K562 (cell line): Measurements from ENCODE around the gene CETN1. TPM values are rescaled to one million over a fixed set of nuclear protein-coding genes. Genes with fewer than 3 reads are reported as not detected.
A peak's percentile ranks its signal among the peaks of the same experiment; 100 is the strongest.

Experiments
- ATAC-seq: fragments of 200-7000 bp; cut with Tn5 transposase; 3 replicates; pipeline ENCODE4 v1.9.1; 2020; ENCODE audit warnings: moderate library complexity
- BruUV-seq: library from RNA; stranded (reverse); fragments of 400-500 nt; replicated peaks from 2 replicates; lab custom pipeline; 2021; lab: Mats Ljungman, UMichigan
- CTCF ChIA-PET: fragments of 300-600 bp; formaldehyde crosslinking; extraction: SDS; loops from one replicate; lab custom pipeline; 2021; ENCODE audit warnings: low intra/inter-chr PET ratio; lab: Yijun Ruan, JAX
- POLR2A ChIA-PET: fragments of 300-600, 350-650 bp; sonication (Branson Sonifier 250); formaldehyde crosslinking; extraction: SDS; loops from one replicate; lab custom pipeline; 2021; ENCODE audit warnings: antibody characterized with exemption, inconsistent platforms; lab: Yijun Ruan, JAX
- DNase-seq, 4 experiments: peaks; one replicate each; pipeline versions ENCODE4 v3.0.0 to v3.0.0-alpha.2; 2011 to 2018; ENCODE audit warnings: low spot score in 3 of 4, mixed read lengths in 3 of 4; ENCODE audit errors: extremely low read depth in 1 of 4
- FAIRE-seq: peaks from 2 replicates; lab custom pipeline; 2011; peaks lifted over from hg19 to GRCh38; lab: Jason Lieb, UNC
- H2AFZ ChIP-seq: 2 replicates; pipeline ENCODE4 v1.6.0; 2011; ENCODE audit warnings: low read depth, low read length, control low read depth, inconsistent platforms
- H3K27ac ChIP-seq: fragments of 200-600 bp; 3 replicates; pipeline ENCODE4 v1.8.0; 2011; ENCODE audit warnings: low read depth, mild to moderate bottlenecking, control low read depth, inconsistent platforms, low read length, moderate library complexity, mixed read lengths; ENCODE audit errors: extremely low read depth
- H3K27me3 ChIP-seq, 2 experiments: fragments of 300-600 bp in 1 of 2; 2 replicates in 1 of 2; 3 replicates in 1 of 2; pipeline versions ENCODE4 v1.6.0 to v1.8.0; 2011; ENCODE audit warnings: inconsistent platforms in 2 of 2, low read length in 2 of 2, mild to moderate bottlenecking in 1 of 2, mixed read lengths in 1 of 2, moderate library complexity in 1 of 2; ENCODE audit not compliant: control insufficient read depth in 2 of 2, insufficient read depth in 2 of 2
- H3K36me3 ChIP-seq: fragments of 300-600 bp; 3 replicates; pipeline ENCODE4 v1.8.0; 2011; ENCODE audit warnings: mild to moderate bottlenecking, low read length, inconsistent platforms; ENCODE audit not compliant: control insufficient read depth, insufficient read depth
- H3K4me1 ChIP-seq, 2 experiments: fragments of 200-600 bp in 1 of 2; replicated peaks in 1 of 2; 2 replicates in 1 of 2; 3 replicates in 1 of 2; pipeline versions ENCODE4 v1.5.1 to v1.8.0; 2011; ENCODE audit warnings: inconsistent platforms in 2 of 2, low read length in 2 of 2, mild to moderate bottlenecking in 1 of 2, mixed read lengths in 1 of 2, moderate library complexity in 1 of 2; ENCODE audit not compliant: control insufficient read depth in 2 of 2, insufficient read depth in 2 of 2
- H3K4me2 ChIP-seq: 2 replicates; pipeline ENCODE4 v1.6.1; 2011; ENCODE audit warnings: low read length, control low read depth, inconsistent platforms, mixed read lengths; ENCODE audit not compliant: insufficient read depth
- H3K4me3 ChIP-seq: fragments of 200-600 bp; sonication (generic), shearing (Covaris generic); 2 replicates; pipeline ENCODE4 v1.5.1; 2016; ENCODE audit warnings: control low read depth, inconsistent platforms
- H3K79me2 ChIP-seq: fragments of 200-600 bp; 3 replicates; pipeline ENCODE4 v1.8.0; 2011; ENCODE audit warnings: low read length, inconsistent platforms; ENCODE audit not compliant: control insufficient read depth, insufficient read depth
- H3K9ac ChIP-seq, 2 experiments: 2 replicates each; pipeline versions ENCODE4 v1.6.0 to v1.6.1; 2011; ENCODE audit warnings: low read depth in 2 of 2, low read length in 2 of 2, control low read depth in 1 of 2, inconsistent platforms in 1 of 2, mild to moderate bottlenecking in 1 of 2, mixed read lengths in 1 of 2; ENCODE audit not compliant: insufficient read depth in 1 of 2
- H3K9me1 ChIP-seq: one replicate; pipeline ENCODE4 v1.6.0; 2011; ENCODE audit warnings: inconsistent platforms, mild to moderate bottlenecking, low read length, moderate library complexity; ENCODE audit not compliant: control insufficient read depth, insufficient read depth
- H3K9me3 ChIP-seq: replicated peaks from 2 replicates; pipeline ENCODE4 v1.5.1; 2011; ENCODE audit warnings: low read depth, low read length, inconsistent platforms; ENCODE audit not compliant: control insufficient read depth, insufficient read depth
- H4K20me1 ChIP-seq: replicated peaks from 2 replicates; pipeline ENCODE4 v1.6.1; 2011; ENCODE audit warnings: low read length, inconsistent platforms, mixed read lengths; ENCODE audit not compliant: control insufficient read depth, insufficient read depth
- FOXP1 ChIP-seq: sonication (generic); formaldehyde crosslinking; IDR thresholded peaks from 2 replicates; pipeline ENCODE4 v1.8.0; 2022; ENCODE audit warnings: mild to moderate bottlenecking, missing genetic modification reagents
- FUS ChIP-seq: fragments of 200-400 bp; formaldehyde crosslinking; optimal IDR thresholded peaks from 2 replicates; pipeline ENCODE3; 2017; ENCODE audit warnings: low read depth, low read length
- HNRNPLL ChIP-seq: fragments of 200-400 bp; formaldehyde crosslinking; IDR thresholded peaks from 2 replicates; pipeline ENCODE4 v1.6.1; 2017; ENCODE audit warnings: low read length, low read depth, mild to moderate bottlenecking; ENCODE audit not compliant: poor library complexity, severe bottlenecking
- MYNN ChIP-seq, 2 experiments: sonication (generic); formaldehyde crosslinking in 1 of 2; IDR thresholded peaks; 2 replicates each; pipeline versions ENCODE4 v1.5.0 to v1.6.1; 2016 to 2020; ENCODE audit warnings: antibody characterized with exemption in 1 of 2, missing genetic modification reagents in 1 of 2
- RBBP5 ChIP-seq: fragments of 200-600 bp; sonication (generic); IDR thresholded peaks from 2 replicates; pipeline ENCODE4 v1.6.1; 2012; ENCODE audit warnings: borderline replicate concordance, mild to moderate bottlenecking, low read length, control low read depth, inconsistent platforms; ENCODE audit not compliant: insufficient read depth, poor library complexity, severe bottlenecking
- SRSF7 ChIP-seq: fragments of 200-400 bp; formaldehyde crosslinking; optimal IDR thresholded peaks from 2 replicates; pipeline ENCODE3; 2017; ENCODE audit warnings: mild to moderate bottlenecking, low read depth, low read length
- ZKSCAN1 ChIP-seq: fragments of 150-350 bp; IDR thresholded peaks from 2 replicates; pipeline ENCODE4 v1.6.1; 2016; ENCODE audit warnings: low read depth, low read length
- ZNF140 ChIP-seq: fragments of 250-450 bp; sonication (Bioruptor Pico); IDR thresholded peaks from 2 replicates; pipeline ENCODE4 v1.8.0; 2021; ENCODE audit warnings: moderate library complexity, mild to moderate bottlenecking, inconsistent platforms
- ZNF583 ChIP-seq: fragments of 250-450 bp; sonication (Bioruptor Pico); IDR thresholded peaks from 2 replicates; pipeline ENCODE4 v1.4.0; 2020
- ZNF696 ChIP-seq: fragments of 250-450 bp; sonication (Bioruptor Pico); conservative IDR thresholded peaks from 2 replicates; pipeline ENCODE4 v1.4.0; 2020; ENCODE audit warnings: mild to moderate bottlenecking, moderate library complexity
- ZNF77 ChIP-seq: fragments of 250-450 bp; sonication (Bioruptor Pico); IDR thresholded peaks from 2 replicates; pipeline ENCODE4 v1.5.0; 2020
- WGBS: fragments of 100-300 bp; shearing (Covaris generic); methylation state at CpG from one replicate; pipeline ENCODE4 v1.1.6; 2016; ENCODE audit warnings: low coverage, mixed read lengths; ENCODE audit not compliant: insufficient coverage; ENCODE audit errors: missing lambda C conversion rate; 5-methylcytosine and 5-hydroxymethylcytosine counted together
- in situ Hi-C: fragments of 300-500 bp; cut with MboI; formaldehyde crosslinking; loops from 4 replicates; pipeline ENCODE4 v1.15.0; 2018; ENCODE audit warnings: inconsistent platforms, mixed read lengths
- intact Hi-C: fragments of 100-400 bp; cut with micrococcal nuclease; formaldehyde crosslinking; loops from 2 replicates; pipeline ENCODE4 v1.14.2; 2022
- polyA plus RNA-seq, 8 experiments: library from polyadenylated mRNA; depleted of rRNA in 4 of 8; stranded (reverse) in 5 of 8; unstranded in 3 of 8; fragments of >200 nt; fragmentation: Nextera tagmentation in 2 of 8; fragmentation: Illumina TruSeq in 1 of 8; extraction: Ambion mirVana in 2 of 8; extraction: Trizol in 1 of 8; gene quantifications; 2 replicates each; pipeline versions ENCODE4 v1.2.1 to v1.2.3, GENCODE V29; 2011 to 2014; ENCODE audit warnings: inconsistent platforms in 1 of 8, missing spikeins in 1 of 8
- total RNA-seq, 7 experiments: library from RNA; depleted of rRNA in 6 of 7; stranded (reverse); fragments of >200 nt in 6 of 7; fragmentation: Illumina TruSeq in 2 of 7; extraction: Trizol in 2 of 7; gene quantifications; 2 replicates each; pipeline versions ENCODE4 v1.2.1 to v1.2.3, GENCODE V29; 2011 to 2021; ENCODE audit warnings: low replicate concordance in 1 of 7
- TF ChIP-seq, protein P1 (sequence below): fragments of 250-450 bp; sonication (Bioruptor Pico); IDR thresholded peaks from 2 replicates; pipeline ENCODE4 v1.4.0; 2020
- TF ChIP-seq, protein P2 (sequence below): sonication (generic); formaldehyde crosslinking; IDR thresholded peaks from 2 replicates; pipeline ENCODE4 v1.5.0; 2020; ENCODE audit warnings: missing genetic modification reagents

Gene CETN1
- total and polyA plus RNA-seq, 9 of the 15 experiments (the other 6 are each of a cell fraction or from before 2014, with no cell fraction given): 0.07 to 0.34 (median 0.19) TPM; not detected in 3

DNA sequence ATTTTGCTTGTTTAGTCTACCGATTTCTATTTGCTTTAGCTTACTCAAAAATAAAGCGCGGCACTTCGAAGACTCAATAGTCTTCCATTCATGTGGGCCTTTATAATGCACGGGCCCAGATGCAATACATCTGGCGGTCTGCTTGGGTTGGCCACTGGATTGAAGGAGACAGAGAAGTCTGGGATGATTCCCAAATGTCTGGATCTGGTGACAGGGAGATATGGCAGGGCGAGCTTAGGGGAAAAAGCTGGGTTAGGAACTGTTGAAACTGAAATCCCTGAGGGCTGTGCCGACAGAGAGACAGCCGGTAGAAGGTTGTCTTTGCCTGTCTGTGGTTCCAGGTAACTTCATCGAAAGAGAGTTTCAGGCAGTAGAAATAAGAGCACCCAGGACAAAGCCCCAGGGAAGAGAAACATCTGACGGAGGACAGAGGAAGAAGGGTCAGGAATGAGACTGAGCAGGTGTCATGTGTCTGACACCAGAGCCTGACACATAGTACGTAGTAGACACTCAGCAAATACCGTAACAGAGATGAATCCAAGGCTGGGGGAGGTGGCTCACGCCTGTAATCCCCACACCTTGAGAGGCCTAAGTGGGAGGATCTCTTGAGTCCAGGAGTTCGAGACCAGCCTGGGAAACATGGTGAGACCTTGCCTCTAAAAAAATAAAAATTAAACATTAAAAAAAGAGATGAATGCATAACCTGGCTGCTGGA is 30.2 kb downstream of the CETN1 start (continued):
- TF ChIP-seq MYNN (IDR thresholded peaks at IDR 0.05) (no peak), MYNN (CRISPR knock-in tag; IDR thresholded peaks at IDR 0.05) (no peak), ZNF77 (CRISPR knock-in tag) (no peak), ZNF696 (CRISPR knock-in tag) (no peak), ZNF140 (CRISPR knock-in tag) (no peak), HNRNPLL (no peak)
- TF ChIP-seq, protein P1, sequence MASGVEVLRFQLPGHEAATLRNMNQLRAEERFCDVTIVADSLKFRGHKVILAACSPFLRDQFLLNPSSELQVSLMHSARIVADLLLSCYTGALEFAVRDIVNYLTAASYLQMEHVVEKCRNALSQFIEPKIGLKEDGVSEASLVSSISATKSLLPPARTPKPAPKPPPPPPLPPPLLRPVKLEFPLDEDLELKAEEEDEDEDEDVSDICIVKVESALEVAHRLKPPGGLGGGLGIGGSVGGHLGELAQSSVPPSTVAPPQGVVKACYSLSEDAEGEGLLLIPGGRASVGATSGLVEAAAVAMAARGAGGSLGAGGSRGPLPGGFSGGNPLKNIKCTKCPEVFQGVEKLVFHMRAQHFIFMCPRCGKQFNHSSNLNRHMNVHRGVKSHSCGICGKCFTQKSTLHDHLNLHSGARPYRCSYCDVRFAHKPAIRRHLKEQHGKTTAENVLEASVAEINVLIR (CRISPR knock-in tag): no peak
- TF ChIP-seq, protein P2, sequence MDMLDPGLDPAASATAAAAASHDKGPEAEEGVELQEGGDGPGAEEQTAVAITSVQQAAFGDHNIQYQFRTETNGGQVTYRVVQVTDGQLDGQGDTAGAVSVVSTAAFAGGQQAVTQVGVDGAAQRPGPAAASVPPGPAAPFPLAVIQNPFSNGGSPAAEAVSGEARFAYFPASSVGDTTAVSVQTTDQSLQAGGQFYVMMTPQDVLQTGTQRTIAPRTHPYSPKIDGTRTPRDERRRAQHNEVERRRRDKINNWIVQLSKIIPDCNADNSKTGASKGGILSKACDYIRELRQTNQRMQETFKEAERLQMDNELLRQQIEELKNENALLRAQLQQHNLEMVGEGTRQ (CRISPR knock-in tag): no peak

DNA sequence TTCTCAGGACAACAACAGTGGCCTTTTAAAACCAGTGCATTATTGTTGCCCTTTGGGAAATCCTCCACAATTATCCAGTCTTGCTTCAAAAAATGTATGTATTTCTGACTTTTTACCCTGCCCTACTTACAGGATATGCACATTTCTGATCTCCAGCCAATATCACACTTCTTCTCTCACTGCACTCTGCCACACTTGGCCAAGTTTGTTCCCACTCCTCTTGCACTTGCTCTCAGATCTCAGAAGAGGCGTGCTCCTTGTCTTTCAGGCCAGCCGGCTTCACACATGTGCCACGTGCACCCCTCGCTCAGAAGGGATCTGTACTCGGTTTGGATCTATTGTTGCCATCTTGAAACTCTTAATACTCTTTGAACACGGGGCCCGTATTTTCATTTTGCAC is 32.0 kb downstream of the CETN1 start:
- no peak for ATAC-seq
- H4K20me1 ChIP-seq: no peaks in the 10 kb centered on the region
- CTCF ChIA-PET: no interaction called here
- no peak overlapping the region for H3K27ac ChIP-seq
- no peaks in the 10 kb centered on the region; a peak in 1 of 5 replicates for H3K4me1 ChIP-seq
- in situ Hi-C loops (no loop called here), intact Hi-C loops (no loop called here)
- DNase-seq: no peak
- FAIRE-seq: no peak
- H3K4me3 ChIP-seq: no peak overlapping the region
- WGBS: 13% methylated on average over 7 of the region's 7 CpGs
- no peak for TF ChIP-seq SRSF7
- TF ChIP-seq ZKSCAN1: no peak
- no peak for TF ChIP-seq FUS
- TF ChIP-seq FOXP1: no peak
- TF ChIP-seq RBBP5: no peak
- no peak for TF ChIP-seq ZNF583 (CRISPR knock-in tag)
- H3K27me3 ChIP-seq: peaks cover 7 to 20% of the 10 kb centered on the region in 2 experiments; a peak in 4 of 5 replicates
- BruUV-seq: no TSS peak
- peak overlapping the region; percentile 53; the same call in 1 of the 2 replicates for H2AFZ ChIP-seq
- POLR2A ChIA-PET: interaction anchor here (0.6 to 0.8 kb wide), 3 partner anchors 13 to 37 kb away, joined by 3 to 4 read pairs (median 3); no protein-coding TSS in a partner anchor
- H3K9me3 ChIP-seq: no peaks in the 10 kb centered on the region
- no peaks in the 10 kb centered on the region for H3K79me2 ChIP-seq
- H3K36me3 ChIP-seq: no peaks in the 10 kb centered on the region
- no peak overlapping the region for H3K4me2 ChIP-seq
- no peaks in the 10 kb centered on the region for H3K9me1 ChIP-seq
- no peak overlapping the region for H3K9ac ChIP-seq
